DOHH2 (cell line): Measurements from ENCODE around the gene MFSD2B.

Source experiments
- H3F3A ChIP-seq: fragments of 200-600 bp; sonication (generic), shearing (Covaris generic); 2 replicates; pipeline ENCODE4 v1.6.0; 2016; ENCODE audit warnings: antibody characterized with exemption, mild to moderate bottlenecking; ENCODE audit not compliant: control insufficient read depth, insufficient read depth
- H3K27ac ChIP-seq: fragments of 200-600 bp; sonication (generic); 2 replicates; pipeline ENCODE4 v1.5.1; 2014; ENCODE audit warnings: low read depth, mild to moderate bottlenecking, low read length, moderate library complexity
- H3K27me3 ChIP-seq: fragments of 200-600 bp; sonication (generic); 2 replicates; pipeline ENCODE4 v1.6.1; 2014; ENCODE audit warnings: mild to moderate bottlenecking, low read length, mixed read lengths; ENCODE audit not compliant: control insufficient read depth
- H3K36me3 ChIP-seq: fragments of 200-600 bp; sonication (generic); 2 replicates; pipeline ENCODE4 v1.6.1; 2014; ENCODE audit warnings: mild to moderate bottlenecking, low read length, moderate library complexity, mixed read lengths; ENCODE audit not compliant: control insufficient read depth
- H3K4me1 ChIP-seq: fragments of 200-600 bp; sonication (generic); 2 replicates; pipeline ENCODE4 v1.6.1; 2014; ENCODE audit warnings: mild to moderate bottlenecking, low read length, mixed read lengths; ENCODE audit not compliant: control insufficient read depth
- H3K4me2 ChIP-seq: fragments of 200-600 bp; sonication (generic); 2 replicates; pipeline ENCODE4 v1.6.0; 2014; ENCODE audit warnings: mild to moderate bottlenecking, low read length, moderate library complexity
- H3K4me3 ChIP-seq: fragments of 200-600 bp; sonication (generic); 2 replicates; pipeline ENCODE4 v1.5.1; 2014; ENCODE audit warnings: mild to moderate bottlenecking, low read length, mixed read lengths
- H3K79me2 ChIP-seq: fragments of 200-600 bp; sonication (generic); 2 replicates; pipeline ENCODE4 v1.6.1; 2014; ENCODE audit warnings: mild to moderate bottlenecking, low read length, mixed read lengths; ENCODE audit not compliant: control insufficient read depth
- H3K9me2 ChIP-seq: fragments of 200-600 bp; sonication (generic); replicated peaks from 2 replicates; pipeline ENCODE4 v1.6.1; 2014; ENCODE audit warnings: mild to moderate bottlenecking, low read length, mixed read lengths; ENCODE audit not compliant: control insufficient read depth
- H3K9me3 ChIP-seq: fragments of 200-600 bp; sonication (generic); 2 replicates; pipeline ENCODE4 v1.6.1; 2014; ENCODE audit warnings: antibody characterized with exemption, low read length, mixed read lengths; ENCODE audit not compliant: control insufficient read depth, insufficient read depth
- H4K20me1 ChIP-seq: fragments of 200-600 bp; sonication (generic); 2 replicates; pipeline ENCODE4 v1.6.0; 2014; ENCODE audit warnings: low read depth, mild to moderate bottlenecking, antibody characterized with exemption, low read length, moderate library complexity; ENCODE audit not compliant: control insufficient read depth, insufficient read depth
- CTCF ChIP-seq: fragments of 200-600 bp; sonication (generic); IDR thresholded peaks from one replicate; pipeline ENCODE4 v1.5.1; 2014; ENCODE audit warnings: antibody characterized with exemption, mild to moderate bottlenecking, low read depth, low read length; ENCODE audit not compliant: poor library complexity, severe bottlenecking
- EZH2phosphoT487 ChIP-seq: fragments of 200-600 bp; sonication (generic); IDR thresholded peaks from 2 replicates; pipeline ENCODE4 v1.6.1; 2017; ENCODE audit warnings: borderline replicate concordance, mild to moderate bottlenecking, antibody characterized with exemption, low read length, moderate library complexity, mixed read lengths

MFSD2B gene

GRCh38 chr2:24052951-24053350 is 43.1 kb downstream of the MFSD2B start:
- H3K79me2 ChIP-seq = no peaks in the 10 kb centered on the region
- H3K9me2 ChIP-seq = no peaks in the 10 kb centered on the region
- H3K9me3 ChIP-seq = no peaks in the 10 kb centered on the region
- peaks cover 17% of the 10 kb centered on the region for H3K4me1 ChIP-seq
- no peak overlapping the region for H3K27ac ChIP-seq
- H4K20me1 ChIP-seq = no peaks in the 10 kb centered on the region
- no peaks in the 10 kb centered on the region for H3K36me3 ChIP-seq
- no peak overlapping the region for H3K4me3 ChIP-seq
- H3K4me2 ChIP-seq = no peak overlapping the region
- peaks cover 24% of the 10 kb centered on the region for H3K27me3 ChIP-seq
- H3F3A ChIP-seq = peaks cover 15% of the 10 kb centered on the region
- TF ChIP-seq CTCF = no peak
- no peak for TF ChIP-seq EZH2phosphoT487

DNA sequence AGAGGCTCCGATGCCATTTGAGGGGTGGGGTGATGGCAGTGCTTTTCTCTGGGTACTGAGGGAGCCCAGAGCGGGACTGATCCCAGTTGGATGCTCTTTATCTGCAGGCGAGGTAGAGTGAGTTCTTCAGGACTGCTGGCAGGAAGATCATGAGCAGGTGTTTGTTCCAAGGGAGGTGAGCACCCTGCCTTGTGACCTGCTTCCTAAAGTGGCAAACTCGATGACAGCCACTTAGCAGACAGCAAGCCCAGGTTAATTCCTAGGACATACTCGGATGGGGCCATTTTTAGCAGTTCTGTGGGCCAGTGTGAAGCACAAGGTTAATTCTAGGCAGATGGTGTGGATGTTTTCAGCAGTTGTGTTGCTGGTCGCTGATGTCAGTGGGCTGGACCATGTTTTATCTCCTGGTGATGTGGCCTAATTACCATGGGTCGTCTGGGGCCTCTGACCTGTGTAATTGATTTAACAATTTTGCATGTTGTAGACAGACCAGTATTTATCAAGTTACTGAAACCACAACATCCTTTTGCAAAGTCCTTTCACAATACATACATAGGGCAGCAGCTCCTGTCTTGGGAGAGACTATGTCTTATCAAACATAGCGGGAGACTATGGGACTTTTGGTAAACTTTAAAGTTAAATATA is 44.6 kb downstream of the MFSD2B start:
- H3K27me3 ChIP-seq = peaks cover 23% of the 10 kb centered on the region
- H3K9me3 ChIP-seq = no peaks in the 10 kb centered on the region
- H3K9me2 ChIP-seq = no peaks in the 10 kb centered on the region
- H3K4me2 ChIP-seq = no peak overlapping the region
- no peaks in the 10 kb centered on the region for H4K20me1 ChIP-seq
- no peaks in the 10 kb centered on the region for H3K79me2 ChIP-seq
- H3K27ac ChIP-seq = no peak overlapping the region
- H3K4me1 ChIP-seq = peaks cover 15% of the 10 kb centered on the region
- TF ChIP-seq CTCF = no peak
- TF ChIP-seq EZH2phosphoT487 = no peak
- H3F3A ChIP-seq = peaks cover 10% of the 10 kb centered on the region
- no peak overlapping the region for H3K4me3 ChIP-seq
- H3K36me3 ChIP-seq = no peaks in the 10 kb centered on the region

GRCh38 chr2:24055750-24056149 is 45.9 kb downstream of the MFSD2B start:
- H3F3A ChIP-seq = peaks cover 5% of the 10 kb centered on the region
- no peaks in the 10 kb centered on the region for H3K9me2 ChIP-seq
- H3K4me1 ChIP-seq = peaks cover 8% of the 10 kb centered on the region
- no peak overlapping the region for H3K4me2 ChIP-seq
- H3K9me3 ChIP-seq = no peaks in the 10 kb centered on the region
- no peak overlapping the region for H3K27ac ChIP-seq
- no peaks in the 10 kb centered on the region for H3K36me3 ChIP-seq
- H3K4me3 ChIP-seq = no peak overlapping the region
- no peaks in the 10 kb centered on the region for H3K79me2 ChIP-seq
- H3K27me3 ChIP-seq = peaks cover 11% of the 10 kb centered on the region
- H4K20me1 ChIP-seq = no peaks in the 10 kb centered on the region
- TF ChIP-seq CTCF = no peak
- TF ChIP-seq EZH2phosphoT487 = no peak
